Chondrocyte (in vitro differentiated cells): ENCODE measurements around the gene GTPBP10. TPM values are rescaled to one million over a fixed set of nuclear protein-coding genes. Genes with fewer than 3 reads are reported as not detected.

ENCODE experiments used
- DNase-seq: peaks from one replicate; pipeline ENCODE4 v3.0.0; 2021; ENCODE audit warnings: mixed read lengths, low spot score
- H3K27ac Mint-ChIP-seq: one replicate; pipeline ENCODE4 v1.8.0; 2021; ENCODE audit warnings: mild to moderate bottlenecking, moderate library complexity, mixed read lengths; ENCODE audit not compliant: unreplicated experiment
- H3K27me3 Mint-ChIP-seq: 2 replicates; pipeline ENCODE4 v1.8.0; 2021; ENCODE audit warnings: low read depth, mixed read lengths
- H3K36me3 Mint-ChIP-seq: 2 replicates; pipeline ENCODE4 v1.8.0; 2021; ENCODE audit warnings: low read depth, mixed read lengths
- H3K4me1 Mint-ChIP-seq: 2 replicates; pipeline ENCODE4 v1.8.0; 2021; ENCODE audit warnings: low read depth, mild to moderate bottlenecking, mixed read lengths
- H3K4me3 Mint-ChIP-seq: one replicate; pipeline ENCODE4 v1.8.0; 2021; ENCODE audit warnings: mild to moderate bottlenecking, moderate library complexity, mixed read lengths; ENCODE audit not compliant: unreplicated experiment
- H3K9me3 Mint-ChIP-seq: 2 replicates; pipeline ENCODE4 v1.8.0; 2021; ENCODE audit warnings: low read depth, mixed read lengths
- total RNA-seq: library from RNA; stranded (reverse); gene quantifications from 3 replicates; pipeline ENCODE4 v1.2.1, GENCODE V29; 2021
- TF ChIP-seq, protein P1 (sequence below): fragments of 200-600 bp; sonication (generic); IDR thresholded peaks from 2 replicates; pipeline ENCODE4 v1.5.0; 2021; ENCODE audit warnings: antibody characterized with exemption, mild to moderate bottlenecking, moderate library complexity

GTPBP10 gene
- total RNA-seq, 1 donor from 2014 or later: 14.9 TPM

- peaks cover 8% of the 10 kb centered on the region for H3K9me3 Mint-ChIP-seq
- H3K27ac Mint-ChIP-seq: no peak overlapping the region
- TF ChIP-seq, protein P1, sequence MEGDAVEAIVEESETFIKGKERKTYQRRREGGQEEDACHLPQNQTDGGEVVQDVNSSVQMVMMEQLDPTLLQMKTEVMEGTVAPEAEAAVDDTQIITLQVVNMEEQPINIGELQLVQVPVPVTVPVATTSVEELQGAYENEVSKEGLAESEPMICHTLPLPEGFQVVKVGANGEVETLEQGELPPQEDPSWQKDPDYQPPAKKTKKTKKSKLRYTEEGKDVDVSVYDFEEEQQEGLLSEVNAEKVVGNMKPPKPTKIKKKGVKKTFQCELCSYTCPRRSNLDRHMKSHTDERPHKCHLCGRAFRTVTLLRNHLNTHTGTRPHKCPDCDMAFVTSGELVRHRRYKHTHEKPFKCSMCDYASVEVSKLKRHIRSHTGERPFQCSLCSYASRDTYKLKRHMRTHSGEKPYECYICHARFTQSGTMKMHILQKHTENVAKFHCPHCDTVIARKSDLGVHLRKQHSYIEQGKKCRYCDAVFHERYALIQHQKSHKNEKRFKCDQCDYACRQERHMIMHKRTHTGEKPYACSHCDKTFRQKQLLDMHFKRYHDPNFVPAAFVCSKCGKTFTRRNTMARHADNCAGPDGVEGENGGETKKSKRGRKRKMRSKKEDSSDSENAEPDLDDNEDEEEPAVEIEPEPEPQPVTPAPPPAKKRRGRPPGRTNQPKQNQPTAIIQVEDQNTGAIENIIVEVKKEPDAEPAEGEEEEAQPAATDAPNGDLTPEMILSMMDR: no peak
- H3K36me3 Mint-ChIP-seq: peaks cover 4% of the 10 kb centered on the region
- no peaks in the 10 kb centered on the region for H3K4me1 Mint-ChIP-seq
- H3K27me3 Mint-ChIP-seq: peaks cover 4% of the 10 kb centered on the region
- DNase-seq: no peak
- no peak overlapping the region for H3K4me3 Mint-ChIP-seq
Measured at GRCh38 chr7:90430614-90431460, 84.3 kb downstream of the GTPBP10 start.

DNA sequence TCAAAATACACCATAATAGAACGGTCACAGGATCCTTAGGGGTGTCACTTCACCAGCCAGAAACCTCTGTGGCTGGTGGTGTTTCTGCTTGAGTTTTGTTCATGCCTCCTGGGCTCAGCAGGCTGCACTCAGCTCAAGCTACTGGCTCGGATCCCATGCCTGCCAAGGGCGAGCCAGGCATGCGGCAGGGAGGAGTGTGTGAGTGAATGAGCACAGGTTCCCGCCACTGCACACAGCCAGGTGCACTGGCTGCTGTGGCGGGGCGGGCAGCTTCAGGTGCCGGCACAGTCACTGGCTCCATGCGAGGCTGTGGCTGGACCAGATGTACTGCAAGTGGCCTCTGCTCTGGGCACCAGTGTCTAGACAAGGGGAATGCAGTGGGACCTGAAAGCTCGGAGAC, 86.2 kb downstream of the GTPBP10 start:
- DNase-seq: no peak
- Mint-ChIP-seq H3K4me1 (no peaks in the 10 kb centered on the region), H3K36me3 (peaks cover 8% of the 10 kb centered on the region), H3K27me3 (peaks cover 7% of the 10 kb centered on the region), H3K4me3 (no peak overlapping the region), H3K9me3 (peaks cover 21% of the 10 kb centered on the region), H3K27ac (no peak overlapping the region)
- TF ChIP-seq, protein P1: no peak

GRCh38 chr7:90433221-90433620, 86.7 kb downstream of the GTPBP10 start:
- no peaks in the 10 kb centered on the region for H3K4me1 Mint-ChIP-seq
- H3K27ac Mint-ChIP-seq: no peak overlapping the region
- H3K4me3 Mint-ChIP-seq: no peak overlapping the region
- no peak for DNase-seq
- peaks cover 23% of the 10 kb centered on the region for H3K9me3 Mint-ChIP-seq
- H3K27me3 Mint-ChIP-seq: peaks cover 7% of the 10 kb centered on the region
- TF ChIP-seq, protein P1: no peak
- peaks cover 8% of the 10 kb centered on the region for H3K36me3 Mint-ChIP-seq

Other genes starting within 250 kb of the GTPBP10 start
- 0.22 to 0.31 TPM (median 0.28 TPM) in 3 replicates for gene STEAP1, start 192.2 kb upstream of the GTPBP10 start, total RNA-seq
- gene STEAP2, start 135.0 kb upstream of the GTPBP10 start, total RNA-seq: 0.20 TPM in 1 of 3 replicates, not detected in the others
- gene CFAP69, start 101.5 kb upstream of the GTPBP10 start, total RNA-seq: 0.55 to 1.2 TPM in 2 of 3 replicates, not detected in the other
- gene FAM237B, start 25.4 kb upstream of the GTPBP10 start, total RNA-seq: not detected in 3 replicates
- 21.0 to 29.5 TPM (median 27.6 TPM) in 3 replicates for gene CLDN12, start 56.7 kb downstream of the GTPBP10 start, total RNA-seq
- gene PTTG1IP2, start 122.9 kb downstream of the GTPBP10 start, total RNA-seq: not detected in 3 replicates
- gene CDK14, start 249.6 kb downstream of the GTPBP10 start, total RNA-seq: 53.7 to 97.9 TPM (median 61.4 TPM) in 3 replicates